ENCODE data around the gene LGALS9.
A peak's percentile ranks its signal among the peaks of the same experiment; 100 is the strongest.

- TF ChIP-seq CTCF (IDR thresholded peaks at IDR 0.05) (peak; percentile 91 to 94 (median 91)), POLR2A (IDR thresholded peaks at IDR 0.05) (no peak)
These were observed 20.7 kb downstream of the LGALS9 start for GRCh38 chr17:27651411-27652345.
